HG02763 (cell line): Measurements from ENCODE around the gene SENP7.
"Not testable (repeated sequence)": the region's sequence is repeated elsewhere in the genome, so short reads cannot be mapped to it uniquely, and the experiment has no call there.

Experiments
- ATAC-seq: cut with Tn5 transposase; IDR thresholded peaks from one replicate; pipeline ENCODE4 v1.9.1; 2021; ENCODE audit warnings: mild to moderate bottlenecking, moderate library complexity; ENCODE audit not compliant: unreplicated experiment

Gene SENP7, protein sequence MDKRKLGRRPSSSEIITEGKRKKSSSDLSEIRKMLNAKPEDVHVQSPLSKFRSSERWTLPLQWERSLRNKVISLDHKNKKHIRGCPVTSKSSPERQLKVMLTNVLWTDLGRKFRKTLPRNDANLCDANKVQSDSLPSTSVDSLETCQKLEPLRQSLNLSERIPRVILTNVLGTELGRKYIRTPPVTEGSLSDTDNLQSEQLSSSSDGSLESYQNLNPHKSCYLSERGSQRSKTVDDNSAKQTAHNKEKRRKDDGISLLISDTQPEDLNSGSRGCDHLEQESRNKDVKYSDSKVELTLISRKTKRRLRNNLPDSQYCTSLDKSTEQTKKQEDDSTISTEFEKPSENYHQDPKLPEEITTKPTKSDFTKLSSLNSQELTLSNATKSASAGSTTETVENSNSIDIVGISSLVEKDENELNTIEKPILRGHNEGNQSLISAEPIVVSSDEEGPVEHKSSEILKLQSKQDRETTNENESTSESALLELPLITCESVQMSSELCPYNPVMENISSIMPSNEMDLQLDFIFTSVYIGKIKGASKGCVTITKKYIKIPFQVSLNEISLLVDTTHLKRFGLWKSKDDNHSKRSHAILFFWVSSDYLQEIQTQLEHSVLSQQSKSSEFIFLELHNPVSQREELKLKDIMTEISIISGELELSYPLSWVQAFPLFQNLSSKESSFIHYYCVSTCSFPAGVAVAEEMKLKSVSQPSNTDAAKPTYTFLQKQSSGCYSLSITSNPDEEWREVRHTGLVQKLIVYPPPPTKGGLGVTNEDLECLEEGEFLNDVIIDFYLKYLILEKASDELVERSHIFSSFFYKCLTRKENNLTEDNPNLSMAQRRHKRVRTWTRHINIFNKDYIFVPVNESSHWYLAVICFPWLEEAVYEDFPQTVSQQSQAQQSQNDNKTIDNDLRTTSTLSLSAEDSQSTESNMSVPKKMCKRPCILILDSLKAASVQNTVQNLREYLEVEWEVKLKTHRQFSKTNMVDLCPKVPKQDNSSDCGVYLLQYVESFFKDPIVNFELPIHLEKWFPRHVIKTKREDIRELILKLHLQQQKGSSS

DNA sequence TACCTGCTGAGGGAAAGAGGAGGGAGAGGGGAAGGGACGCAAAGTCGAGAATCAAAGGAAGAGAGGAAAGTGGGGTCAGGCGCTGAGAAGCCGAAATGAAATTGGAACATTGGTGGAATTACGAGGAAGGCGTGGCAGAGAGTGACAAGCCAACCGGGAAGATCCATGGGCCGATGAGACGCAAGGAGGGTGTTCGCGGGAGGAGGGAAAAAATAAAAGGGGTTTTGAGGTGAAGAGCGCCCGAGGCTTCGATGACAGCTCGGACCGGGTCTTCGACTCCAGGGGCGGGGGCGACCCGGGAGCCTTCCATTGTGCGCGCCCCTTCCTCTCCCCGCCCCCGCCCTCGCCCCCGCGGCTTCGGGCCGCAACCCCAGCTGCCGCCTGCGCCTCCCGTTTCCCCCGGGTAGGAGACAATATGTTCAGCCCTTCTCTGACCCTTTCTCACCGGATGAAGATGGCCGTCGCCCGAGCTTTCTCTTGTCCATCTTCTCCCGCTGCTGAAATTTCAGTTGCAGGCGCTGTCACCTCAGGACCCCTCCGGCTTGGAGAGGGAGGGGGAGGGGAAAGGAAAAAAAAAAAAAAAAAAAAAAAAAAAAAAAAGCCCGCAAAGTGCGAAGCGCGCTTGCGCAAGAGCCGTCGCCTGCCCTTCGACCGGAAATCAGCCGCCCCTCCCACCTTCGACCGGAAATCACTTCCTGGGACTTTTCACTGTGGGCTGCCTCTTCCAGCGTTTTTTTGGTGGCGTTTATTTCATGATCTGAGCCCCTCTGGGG is at the start of gene SENP7:
TSS of gene SENP7 (minus strand) at position 567 of the 773 bp plus-strand sequence. CDS start at position 485, 82 bp downstream.
- ATAC-seq, result peak; percentile 68

DNA sequence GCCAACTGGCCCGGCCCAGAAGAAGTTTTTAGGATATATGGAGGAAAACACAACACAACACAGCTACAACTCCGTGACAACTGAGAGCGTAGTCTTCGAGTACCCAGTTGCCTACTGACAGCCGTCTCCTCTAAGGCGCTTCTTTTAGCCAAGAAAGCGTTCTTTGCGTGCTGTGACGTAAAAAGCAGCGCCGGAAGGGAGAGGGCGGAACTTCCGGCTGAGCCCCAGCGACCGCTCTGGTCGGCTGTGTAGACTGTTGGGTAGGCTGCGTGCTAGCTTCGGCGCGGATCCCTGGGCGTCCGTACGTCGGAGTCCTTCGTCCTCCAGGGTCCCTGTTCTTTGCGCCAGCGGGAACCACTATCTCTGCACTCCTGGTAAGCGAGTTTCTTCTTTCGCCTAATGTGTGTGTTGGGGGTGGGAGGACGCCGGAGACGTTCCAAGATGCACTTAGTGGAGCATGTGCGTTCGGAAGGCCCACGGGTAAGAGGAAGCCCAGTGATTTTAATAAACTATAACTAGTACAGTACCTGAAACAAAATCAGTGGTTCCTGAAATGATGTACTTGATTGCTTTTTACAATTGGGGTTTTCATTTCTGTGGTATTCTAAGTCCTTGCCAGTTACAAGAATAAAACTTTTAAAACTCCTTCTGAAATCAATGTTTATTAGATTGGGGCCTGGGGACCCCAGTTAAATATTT is 48.8 kb upstream of the SENP7 start, which contains the start of gene TRMT10C:
TSS of gene TRMT10C (plus strand) at position 239 of the 699 bp plus-strand sequence. CDS start 2,914 bp downstream, outside the sequence.
- peak; percentile 99 for ATAC-seq

DNA sequence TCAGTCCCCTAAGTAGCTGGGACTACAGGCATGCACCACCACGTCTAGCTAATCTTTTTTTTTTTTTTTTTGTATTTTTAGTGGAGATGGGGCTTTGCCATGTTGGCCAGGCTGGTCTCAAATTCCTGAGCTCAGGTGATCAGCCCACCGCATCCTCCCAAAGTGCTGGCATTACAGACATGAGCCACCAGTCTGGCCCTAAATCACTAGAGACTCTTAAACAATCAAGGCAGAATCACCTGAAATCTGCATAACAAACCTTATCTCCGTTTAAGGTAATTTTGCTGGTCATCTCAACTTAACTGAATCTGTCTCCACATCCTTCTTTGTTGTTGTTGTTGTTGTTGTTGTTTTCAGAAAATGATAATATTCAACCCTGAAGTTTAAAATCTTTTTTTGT is 43.1 kb upstream of the SENP7 start:
- ATAC-seq, result no peak

DNA sequence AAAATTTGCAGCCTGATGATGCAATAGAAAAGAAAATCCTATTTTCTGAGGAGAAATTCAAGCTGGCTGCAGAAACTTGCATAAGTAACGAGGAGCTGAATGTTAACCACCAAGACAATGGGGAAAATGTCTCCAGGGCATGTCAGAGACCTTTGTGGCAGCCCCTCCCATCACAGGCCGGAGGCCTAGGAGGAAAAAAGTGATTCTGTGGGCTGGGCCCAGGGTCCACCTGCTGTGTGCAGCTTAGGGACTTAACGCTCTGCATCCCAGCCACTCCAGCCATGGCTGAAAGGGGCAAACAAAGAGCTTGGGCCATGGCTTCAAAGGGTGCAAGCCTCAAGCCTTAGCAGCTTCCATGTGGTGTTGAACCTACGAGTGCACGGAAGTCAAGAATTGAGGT is 40.4 kb upstream of the SENP7 start:
- not testable (repeated sequence) for ATAC-seq

DNA sequence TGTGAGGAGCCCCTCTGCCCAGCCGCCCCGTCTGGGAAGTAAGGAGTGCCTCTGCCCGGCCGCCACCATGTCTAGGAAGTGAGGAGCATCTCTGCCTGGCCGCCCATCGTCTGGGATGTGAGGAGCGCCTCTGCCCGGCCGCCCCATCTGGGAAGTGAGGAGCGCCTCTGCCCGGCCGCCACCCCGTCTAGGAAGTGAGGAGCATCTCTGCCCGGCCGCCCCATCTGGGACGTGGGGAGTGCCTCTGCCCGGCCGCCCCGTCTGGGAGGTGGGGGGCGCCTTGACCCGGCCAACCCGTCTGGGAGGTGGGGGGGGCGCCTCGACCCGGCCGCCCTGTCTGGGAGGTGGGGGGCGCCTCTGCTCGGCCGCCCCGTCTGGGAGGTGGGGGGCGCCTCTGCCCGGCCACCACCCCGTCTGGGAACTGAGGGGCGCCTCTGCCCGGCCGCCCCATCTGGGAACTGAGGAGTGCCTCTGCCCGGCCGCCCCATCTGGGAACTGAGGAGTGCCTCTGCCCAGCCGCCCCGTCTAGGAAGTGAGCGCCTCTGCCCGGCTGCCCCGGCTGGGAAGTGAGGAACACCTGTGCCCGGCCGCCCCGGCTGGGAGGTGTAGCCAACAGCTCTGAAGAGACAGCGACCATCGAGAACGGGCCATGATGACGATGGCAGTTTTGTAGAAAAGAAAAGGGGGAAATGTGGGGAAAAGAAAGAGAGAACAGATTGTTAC is 38.5 kb upstream of the SENP7 start:
- not testable (repeated sequence) for ATAC-seq

DNA sequence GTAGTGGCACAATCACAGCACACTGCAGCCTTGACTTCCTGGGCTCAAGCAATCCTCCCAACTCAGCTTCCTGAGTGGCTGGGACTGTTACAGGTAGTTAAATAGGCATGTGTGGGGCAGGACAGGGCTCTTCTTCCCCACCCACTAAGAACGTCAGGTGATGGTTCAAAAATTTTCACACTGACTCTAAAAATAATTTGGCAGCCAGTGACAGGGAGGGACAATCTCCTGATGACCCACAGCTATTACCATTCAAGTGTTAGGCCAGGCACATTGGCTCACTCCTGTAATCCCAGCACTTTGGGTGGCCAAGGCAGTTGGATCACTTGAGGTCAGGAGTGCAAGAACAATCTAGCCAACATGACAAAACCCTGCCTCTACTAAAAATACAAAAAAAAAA is 36.5 kb upstream of the SENP7 start:
- ATAC-seq, result no peak

DNA sequence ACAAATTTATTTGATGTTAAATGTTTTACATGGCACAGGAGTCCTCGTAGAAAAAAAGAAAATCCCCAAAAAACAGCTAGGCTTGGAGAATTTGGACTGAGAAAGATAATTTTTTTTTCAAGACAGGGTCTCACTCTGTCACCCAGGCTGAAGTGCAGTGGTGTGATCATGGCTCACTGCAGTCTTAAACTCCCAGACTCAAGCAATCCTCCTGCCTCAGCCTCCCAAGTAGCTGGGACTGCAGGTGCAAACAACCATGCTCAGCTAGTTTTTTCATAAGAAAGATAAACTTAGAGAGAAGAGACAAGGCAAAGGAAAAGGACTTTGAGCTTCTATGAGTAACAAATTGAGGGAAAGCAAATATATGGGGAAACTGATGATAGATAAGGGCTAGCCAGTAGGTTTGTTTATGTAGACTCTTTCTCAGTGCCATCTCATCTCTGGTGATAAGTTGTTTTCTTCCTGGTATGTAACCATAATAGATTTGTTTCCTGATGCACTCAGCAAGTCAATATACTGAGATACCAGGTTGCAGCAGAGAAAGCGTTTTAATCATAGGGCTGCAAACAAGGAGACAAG is 35.6 kb upstream of the SENP7 start:
- ATAC-seq, result no peak

DNA sequence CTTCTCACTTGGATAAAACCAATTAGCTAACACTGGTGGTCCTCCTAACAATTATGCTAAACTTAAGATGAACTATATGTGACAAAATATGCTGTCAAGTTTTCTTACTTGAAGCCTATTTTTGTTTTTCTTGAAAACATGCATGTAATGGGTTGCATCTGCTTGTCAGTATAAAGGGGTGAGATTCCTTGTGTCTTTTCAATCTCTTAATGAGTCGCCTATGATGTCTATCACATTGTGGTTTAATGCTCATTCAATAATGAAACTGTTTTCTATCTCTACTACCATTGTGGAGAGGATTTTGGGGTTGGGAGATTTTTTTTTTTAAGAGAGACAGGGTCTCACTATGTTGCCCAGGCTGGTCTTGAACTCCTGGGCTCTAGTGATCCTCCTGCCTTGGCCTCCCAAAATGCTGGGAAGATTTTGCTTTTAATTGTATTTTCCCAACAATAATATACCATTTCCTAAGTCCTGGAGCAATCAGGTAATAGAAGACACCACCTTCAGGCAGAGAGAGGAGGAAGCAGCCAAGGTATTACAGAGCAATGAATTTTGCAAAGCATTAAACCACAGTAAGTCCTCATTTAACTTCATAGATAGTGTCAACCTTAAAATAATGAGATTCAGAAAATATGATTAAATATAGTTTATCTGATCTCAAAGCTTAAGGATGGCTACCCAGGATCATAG is 31.3 kb upstream of the SENP7 start:
- no peak for ATAC-seq

DNA sequence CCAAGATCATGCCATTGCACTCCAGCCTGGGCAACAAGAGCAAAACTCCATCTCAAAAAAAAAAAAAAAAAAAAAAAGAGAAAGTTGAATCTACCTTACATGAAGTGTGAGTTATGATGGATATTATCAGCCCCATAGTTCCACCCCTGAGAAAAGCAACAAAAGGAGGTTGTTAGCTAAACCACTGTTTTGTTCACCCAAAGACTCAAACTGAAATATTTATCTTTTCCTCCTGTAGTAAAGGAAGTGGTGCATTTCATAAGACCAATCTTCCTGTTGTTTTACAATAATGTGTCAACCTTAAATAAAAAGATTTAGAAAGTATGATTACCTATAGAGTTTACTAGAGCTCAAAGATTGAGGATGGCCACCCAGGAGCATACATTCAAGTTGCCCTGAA is 29.9 kb upstream of the SENP7 start:
- no peak for ATAC-seq

DNA sequence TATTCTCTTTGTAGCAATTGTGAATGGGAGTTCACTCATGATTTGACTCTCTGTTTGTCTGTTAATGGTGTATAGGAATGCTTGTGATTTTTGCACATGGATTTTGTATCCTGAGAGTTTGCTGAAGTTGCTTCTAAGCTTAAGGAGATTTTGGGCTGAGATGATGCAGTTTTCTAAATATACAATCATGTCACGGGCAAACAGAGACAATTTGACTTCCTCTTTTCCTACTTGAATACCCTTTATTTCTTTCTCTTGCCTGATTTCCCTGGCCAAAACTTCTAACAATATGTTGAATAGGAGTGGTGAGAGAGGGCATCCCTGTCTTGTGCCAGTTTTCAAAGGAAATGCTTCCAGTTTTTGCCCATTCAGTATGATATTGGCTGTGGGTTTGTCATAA is 23.9 kb upstream of the SENP7 start:
- ATAC-seq, result not testable (repeated sequence)

DNA sequence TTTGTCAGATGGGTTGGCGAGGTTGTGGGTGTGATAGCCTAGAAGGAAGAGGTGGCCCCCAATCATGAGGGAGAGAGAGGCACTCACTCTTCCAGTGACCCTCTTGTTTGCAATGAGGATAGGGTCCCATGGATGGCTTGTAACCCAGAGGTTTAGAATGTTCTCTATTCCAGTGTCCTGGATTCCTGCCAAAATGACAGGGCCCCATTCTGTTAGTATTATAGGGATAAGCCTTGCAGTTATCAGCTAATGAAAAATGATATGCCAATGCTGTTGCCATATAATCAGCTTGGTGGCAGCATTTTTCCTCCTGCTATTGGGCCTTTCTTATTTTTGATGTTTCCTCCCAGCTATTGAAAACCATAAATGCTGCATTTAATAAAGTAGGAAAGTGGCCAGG is 23.3 kb upstream of the SENP7 start:
- ATAC-seq, result no peak

DNA sequence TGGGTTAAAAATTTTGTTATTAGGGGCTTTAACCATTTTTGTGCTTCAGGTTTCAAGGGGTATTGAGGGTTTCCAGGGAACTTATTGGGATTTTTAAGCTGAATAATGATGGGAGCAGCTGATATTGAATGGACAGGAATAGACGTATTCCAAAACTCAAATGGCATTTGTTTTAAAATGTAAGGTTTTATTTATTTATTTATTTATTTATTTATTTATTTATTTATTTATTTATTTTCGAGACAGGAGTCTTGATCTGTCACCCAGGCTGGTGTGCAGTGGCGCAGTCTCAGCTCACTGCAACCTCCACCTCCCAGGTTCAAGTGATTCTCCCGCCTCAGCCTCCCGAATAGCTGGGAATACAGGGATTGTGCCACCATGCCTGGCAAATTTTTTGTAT is 22.2 kb upstream of the SENP7 start:
- no peak for ATAC-seq

DNA sequence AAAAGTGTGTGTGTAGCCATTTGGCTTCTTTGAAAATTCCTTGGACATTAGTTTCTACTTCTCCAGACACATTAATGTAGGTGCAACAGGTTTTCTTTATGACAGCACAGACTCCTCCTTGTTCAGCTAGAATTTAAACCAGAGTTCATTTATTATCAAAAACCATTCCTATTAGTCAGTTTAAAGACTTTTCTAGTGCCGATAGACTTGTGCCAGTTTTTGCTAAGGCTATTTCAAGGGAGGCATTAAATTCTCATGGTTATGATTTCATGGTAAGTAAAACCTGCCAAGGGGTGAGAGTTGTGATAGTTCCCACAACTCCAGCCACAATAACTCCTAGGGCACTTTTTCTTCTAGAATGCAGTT is 20.6 kb upstream of the SENP7 start:
- no peak for ATAC-seq

DNA sequence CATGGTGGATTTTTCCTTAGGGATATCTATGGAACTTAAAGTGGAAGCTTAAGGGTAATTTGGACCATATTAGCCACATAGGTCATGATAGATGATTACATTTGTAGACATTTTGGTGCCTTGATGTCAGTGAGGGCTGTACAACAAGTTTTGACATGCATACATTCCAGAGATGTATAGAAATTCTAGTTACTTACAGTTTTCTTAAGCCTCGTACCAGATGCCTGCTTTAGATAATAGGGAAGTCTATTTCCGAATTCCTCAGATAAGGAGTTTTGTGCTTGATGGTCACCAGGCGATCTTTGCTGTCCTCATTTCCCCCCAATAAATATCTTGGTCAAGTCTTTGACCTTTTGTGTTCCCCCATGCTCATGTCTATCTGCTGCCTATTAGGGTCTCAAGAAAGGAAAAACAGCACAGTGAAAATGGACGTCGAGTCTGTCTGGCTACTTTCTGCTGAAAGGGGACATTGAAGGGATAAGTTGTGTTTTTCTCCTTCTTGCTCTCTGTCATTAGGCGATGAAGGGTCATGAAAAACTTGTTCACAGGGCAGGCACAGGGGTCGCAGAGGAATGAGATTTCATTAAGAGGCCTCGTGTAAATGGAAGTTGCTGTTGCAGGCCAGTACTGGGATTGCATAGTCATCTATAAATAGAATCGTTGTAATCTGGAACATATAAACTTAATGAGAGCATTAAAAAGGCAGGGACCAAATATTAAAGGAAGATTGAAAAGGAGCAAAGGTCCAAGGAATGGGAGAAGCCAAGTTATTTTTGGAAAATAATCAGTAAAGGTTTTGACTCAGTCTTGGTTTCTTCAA is 20.0 kb upstream of the SENP7 start:
- no peak for ATAC-seq

DNA sequence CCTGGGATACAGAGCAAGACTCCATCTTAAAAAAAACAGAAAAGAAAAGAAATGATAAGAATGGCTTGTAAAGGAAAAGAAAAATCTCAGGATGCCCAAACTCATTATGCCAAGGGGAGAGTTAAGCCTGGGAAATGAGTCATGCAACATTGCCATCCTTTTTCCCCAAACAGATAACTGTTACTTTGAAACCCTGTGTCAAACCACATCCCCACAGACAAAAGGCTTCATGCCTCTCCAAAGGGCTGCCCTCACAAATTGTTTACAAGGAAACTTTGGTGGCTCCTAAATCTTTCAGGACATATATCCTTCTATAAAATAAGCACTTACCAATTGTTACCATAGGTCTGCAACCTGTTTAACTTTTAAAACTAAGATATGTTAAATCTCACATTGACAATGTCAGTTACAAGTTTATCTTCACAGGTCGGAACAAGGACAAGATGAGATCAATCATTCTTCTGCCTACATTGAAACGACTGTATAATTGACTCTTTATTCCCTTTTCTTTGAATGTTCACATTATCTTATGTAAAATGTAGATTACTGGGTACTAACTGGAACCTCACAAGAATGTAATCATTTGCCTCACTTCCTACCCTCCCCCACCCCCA is 18.6 kb upstream of the SENP7 start:
- ATAC-seq, result no peak

DNA sequence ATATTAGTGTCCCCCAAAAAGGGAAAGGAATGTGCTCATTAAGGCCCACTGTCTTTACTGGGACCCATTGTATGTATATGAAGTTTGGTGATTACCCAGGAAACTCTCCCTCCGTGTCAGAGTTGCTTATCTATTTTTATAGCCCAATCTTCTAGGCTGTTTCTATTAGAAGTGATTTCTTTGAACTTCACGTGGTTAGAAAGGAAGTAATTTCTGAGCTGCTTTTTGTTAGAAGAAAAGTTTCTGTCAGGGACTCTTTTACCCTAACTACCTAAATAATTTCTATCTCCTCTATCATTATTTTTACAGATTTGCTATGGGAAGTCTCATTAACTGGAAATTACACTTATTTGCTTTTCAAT is 17.7 kb upstream of the SENP7 start:
- no peak for ATAC-seq
